Measurements from ENCODE around the gene SNX4. TPM values are rescaled to one million over a fixed set of nuclear protein-coding genes. Genes with fewer than 3 reads are reported as not detected.
"Not testable (repeated sequence)": the region's sequence is repeated elsewhere in the genome, so short reads cannot be mapped to it uniquely, and the experiment has no call there.

Gene SNX4
- total RNA-seq, 2 experiments from 2014 or later = 33.5 to 33.9 TPM

DNA sequence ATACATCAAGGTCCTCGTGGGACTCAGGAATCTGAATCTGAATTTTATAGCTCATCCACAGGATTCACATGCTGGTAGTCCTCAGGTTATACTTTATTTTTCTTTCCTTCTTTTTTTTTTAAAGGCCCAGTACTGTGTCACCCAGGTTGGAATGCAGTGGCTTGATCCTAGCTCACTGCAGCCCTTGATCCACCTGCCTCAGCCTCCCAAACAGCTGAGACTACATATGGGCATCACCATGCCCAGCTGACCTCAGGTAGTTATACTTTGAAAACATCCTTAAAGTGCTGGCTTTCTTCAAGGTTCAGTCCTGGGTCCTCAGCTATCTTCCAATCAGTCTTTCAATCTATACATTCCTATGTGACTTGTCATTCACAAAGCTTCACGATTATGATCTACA is 38.2 kb downstream of the SNX4 start:
- no peaks in the 10 kb centered on the region for H3K4me1 Mint-ChIP-seq
- H3K27me3 Mint-ChIP-seq = no peaks in the 10 kb centered on the region
- H3K9me3 Mint-ChIP-seq = no peaks in the 10 kb centered on the region
- H3K27ac Mint-ChIP-seq = no peak overlapping the region
- no peak overlapping the region for H3K4me3 Mint-ChIP-seq
- peaks cover 6% of the 10 kb centered on the region for H3K36me3 Mint-ChIP-seq
- no peak for DNase-seq

- not testable (repeated sequence) for H3K4me3 Mint-ChIP-seq, H3K4me1 Mint-ChIP-seq, DNase-seq, H3K9me3 Mint-ChIP-seq, H3K27me3 Mint-ChIP-seq, H3K27ac Mint-ChIP-seq, H3K36me3 Mint-ChIP-seq
These were observed 38.6 kb downstream of the SNX4 start for GRCh38 chr3:125481375-125481759.

- H3K4me3 Mint-ChIP-seq = no peak overlapping the region
- H3K36me3 Mint-ChIP-seq = peaks cover 6% of the 10 kb centered on the region
- no peaks in the 10 kb centered on the region for H3K4me1 Mint-ChIP-seq
- no peaks in the 10 kb centered on the region for H3K27me3 Mint-ChIP-seq
- no peak overlapping the region for H3K27ac Mint-ChIP-seq
- DNase-seq = no peak
- no peaks in the 10 kb centered on the region for H3K9me3 Mint-ChIP-seq
These were observed 39.2 kb downstream of the SNX4 start for GRCh38 chr3:125480656-125481374.

DNA sequence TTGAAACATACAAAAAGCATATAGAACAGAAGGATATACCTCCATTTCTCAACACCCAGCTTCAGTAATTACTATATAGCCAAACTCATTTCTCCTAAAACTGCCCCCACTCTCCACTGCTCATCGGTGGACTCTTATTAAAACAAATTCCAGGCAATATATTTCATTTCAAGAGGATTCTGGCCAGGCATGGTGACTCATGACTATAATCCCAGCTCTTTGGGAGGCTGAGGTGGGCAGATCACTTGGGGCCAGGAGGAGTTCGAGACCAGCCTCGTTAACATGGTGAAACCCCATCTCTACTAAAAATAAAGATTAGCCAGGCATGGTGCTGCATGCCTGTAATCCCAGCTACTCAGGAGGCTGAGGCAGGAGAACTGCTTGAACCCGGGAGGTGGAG is 40.9 kb downstream of the SNX4 start:
- H3K4me1 Mint-ChIP-seq = no peaks in the 10 kb centered on the region
- H3K27me3 Mint-ChIP-seq = no peaks in the 10 kb centered on the region
- no peaks in the 10 kb centered on the region for H3K9me3 Mint-ChIP-seq
- no peak for DNase-seq
- no peak overlapping the region for H3K4me3 Mint-ChIP-seq
- peaks cover 6% of the 10 kb centered on the region for H3K36me3 Mint-ChIP-seq
- no peak overlapping the region for H3K27ac Mint-ChIP-seq

GRCh38 chr3:125478326-125478725 is 41.7 kb downstream of the SNX4 start:
- Mint-ChIP-seq H3K27ac (no peak overlapping the region), H3K4me3 (no peak overlapping the region), H3K36me3 (peaks cover 10% of the 10 kb centered on the region), H3K4me1 (no peaks in the 10 kb centered on the region), H3K9me3 (no peaks in the 10 kb centered on the region), H3K27me3 (no peaks in the 10 kb centered on the region)
- DNase-seq = no peak

DNA sequence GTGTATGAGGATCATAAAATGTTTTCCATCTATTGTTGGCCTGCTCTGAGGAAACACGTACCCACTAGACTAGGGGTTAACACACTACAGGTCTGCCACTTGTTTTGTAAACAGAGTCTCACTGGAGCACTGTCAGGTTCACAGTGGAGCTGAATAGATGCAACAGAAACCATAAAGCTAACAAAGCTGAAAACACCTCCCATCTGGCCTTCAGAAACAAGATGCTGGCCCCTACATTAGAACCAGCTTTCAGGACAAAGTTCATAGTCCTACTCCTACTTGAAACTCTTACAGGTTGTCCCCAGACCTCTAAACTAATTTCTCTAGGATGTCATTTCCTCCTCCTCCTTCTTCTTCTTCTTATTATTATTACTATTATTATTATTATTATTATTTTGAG is 42.3 kb downstream of the SNX4 start:
- DNase-seq = no peak
- Mint-ChIP-seq H3K4me1 (no peaks in the 10 kb centered on the region), H3K27me3 (no peaks in the 10 kb centered on the region), H3K4me3 (no peak overlapping the region), H3K27ac (no peak overlapping the region), H3K36me3 (peaks cover 14% of the 10 kb centered on the region), H3K9me3 (no peaks in the 10 kb centered on the region)

GRCh38 chr3:125470671-125471070 is 49.3 kb downstream of the SNX4 start:
- Mint-ChIP-seq H3K4me3 (no peak overlapping the region), H3K27me3 (no peaks in the 10 kb centered on the region), H3K9me3 (no peaks in the 10 kb centered on the region), H3K27ac (no peak overlapping the region), H3K36me3 (peaks cover 12% of the 10 kb centered on the region), H3K4me1 (no peaks in the 10 kb centered on the region)
- DNase-seq = no peak

GRCh38 chr3:125462722-125463299 is 57.2 kb downstream of the SNX4 start:
- H3K9me3 Mint-ChIP-seq = no peaks in the 10 kb centered on the region
- no peak overlapping the region for H3K27ac Mint-ChIP-seq
- DNase-seq = no peak
- H3K4me3 Mint-ChIP-seq = no peak overlapping the region
- H3K36me3 Mint-ChIP-seq = peaks cover 2% of the 10 kb centered on the region
- H3K27me3 Mint-ChIP-seq = no peaks in the 10 kb centered on the region
- no peaks in the 10 kb centered on the region for H3K4me1 Mint-ChIP-seq

DNA sequence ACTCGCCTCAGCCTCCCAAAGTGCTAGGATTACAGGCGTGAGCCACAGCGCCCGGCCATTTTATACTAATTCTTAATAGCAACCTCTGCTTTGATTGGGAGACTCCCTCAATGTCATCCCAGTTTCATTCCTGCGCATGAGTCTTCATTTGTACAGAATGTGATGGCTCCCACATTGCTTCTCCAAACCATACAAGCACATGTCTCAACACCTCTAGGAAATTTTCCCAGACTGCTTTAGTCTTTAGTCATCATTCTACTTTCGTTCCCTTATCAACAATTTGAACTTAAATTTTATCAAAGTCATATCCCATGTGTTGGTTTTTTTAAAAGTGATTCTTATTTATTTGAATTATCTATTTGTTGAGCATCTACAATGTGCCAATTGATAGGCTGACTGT is 58.1 kb downstream of the SNX4 start:
- no peak for DNase-seq
- peaks cover 4% of the 10 kb centered on the region for H3K36me3 Mint-ChIP-seq
- H3K9me3 Mint-ChIP-seq = no peaks in the 10 kb centered on the region
- H3K4me1 Mint-ChIP-seq = no peaks in the 10 kb centered on the region
- H3K4me3 Mint-ChIP-seq = no peak overlapping the region
- no peak overlapping the region for H3K27ac Mint-ChIP-seq
- no peaks in the 10 kb centered on the region for H3K27me3 Mint-ChIP-seq

DNA sequence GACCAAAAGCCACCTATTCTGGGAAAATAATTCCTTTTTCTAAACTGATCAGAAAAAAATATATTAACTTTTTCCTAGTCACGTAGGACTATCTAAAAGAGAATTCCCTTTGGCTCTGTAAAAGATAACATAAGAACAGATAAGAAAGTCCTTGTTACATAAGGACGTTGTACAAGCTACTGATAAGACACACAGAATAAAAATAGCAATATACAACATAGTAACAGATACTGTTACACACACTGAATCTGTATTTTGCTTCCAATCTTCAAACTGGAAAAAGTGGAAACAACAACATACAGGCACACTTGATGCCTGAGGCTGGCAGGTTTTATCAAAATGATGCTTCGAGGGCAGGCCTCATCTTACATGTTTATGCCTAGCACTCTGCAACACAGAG is 59.8 kb downstream of the SNX4 start:
- Mint-ChIP-seq H3K36me3 (peaks cover 12% of the 10 kb centered on the region), H3K4me1 (no peaks in the 10 kb centered on the region), H3K27me3 (no peaks in the 10 kb centered on the region), H3K27ac (no peak overlapping the region), H3K9me3 (no peaks in the 10 kb centered on the region), H3K4me3 (no peak overlapping the region)
- no peak for DNase-seq

GRCh38 chr3:125443923-125444322 is 76.1 kb downstream of the SNX4 start:
- Mint-ChIP-seq H3K9me3 (peaks cover 1% of the 10 kb centered on the region), H3K27ac (no peak overlapping the region), H3K27me3 (no peaks in the 10 kb centered on the region), H3K4me3 (no peak overlapping the region), H3K36me3 (peaks cover 31% of the 10 kb centered on the region), H3K4me1 (no peaks in the 10 kb centered on the region)
- no peak for DNase-seq

DNA sequence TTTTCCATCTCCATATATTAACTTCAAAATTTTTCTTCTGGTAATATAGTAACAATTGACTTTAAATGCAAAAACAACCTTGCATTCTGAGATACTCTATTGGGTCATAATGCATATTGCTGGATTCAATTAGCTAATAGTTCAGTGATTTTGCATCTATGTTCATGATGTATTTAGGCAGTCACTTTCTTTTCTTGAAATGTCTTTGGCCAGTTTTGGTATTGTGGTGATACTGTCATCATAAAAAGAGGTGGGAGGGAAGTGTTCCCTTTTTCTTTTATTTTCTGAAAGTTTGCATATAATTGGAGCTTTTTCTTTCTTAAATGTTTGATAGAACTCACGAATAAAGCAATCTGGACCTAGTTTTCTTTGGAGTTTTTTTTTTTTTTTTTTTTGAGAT is 77.5 kb downstream of the SNX4 start:
- Mint-ChIP-seq H3K36me3 (peaks cover 27% of the 10 kb centered on the region), H3K27ac (no peak overlapping the region), H3K9me3 (peaks cover 1% of the 10 kb centered on the region), H3K4me1 (no peaks in the 10 kb centered on the region), H3K4me3 (no peak overlapping the region), H3K27me3 (no peaks in the 10 kb centered on the region)
- DNase-seq = no peak

DNA sequence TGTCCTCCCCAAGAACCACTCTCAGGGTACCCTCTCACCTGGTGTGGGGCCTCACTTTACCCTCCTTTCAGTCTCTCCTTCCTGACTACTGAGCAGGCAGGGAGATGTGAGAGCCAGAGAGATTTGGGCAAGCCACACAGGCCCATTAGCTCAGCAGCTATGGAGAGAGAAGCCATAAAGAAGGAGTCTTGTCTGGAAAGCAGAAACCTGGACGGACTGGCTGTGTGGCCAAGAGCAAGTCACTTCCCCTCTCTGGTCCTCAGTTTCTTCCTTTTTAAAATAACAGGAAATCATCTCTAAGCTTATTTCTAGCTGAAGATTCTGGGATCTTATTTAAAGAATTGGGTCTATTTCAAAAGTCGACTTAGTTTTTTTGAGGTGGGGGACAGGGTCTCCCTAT is 79.0 kb downstream of the SNX4 start:
- H3K4me3 Mint-ChIP-seq = no peak overlapping the region
- peaks cover 16% of the 10 kb centered on the region for H3K36me3 Mint-ChIP-seq
- no peak overlapping the region for H3K27ac Mint-ChIP-seq
- H3K27me3 Mint-ChIP-seq = no peaks in the 10 kb centered on the region
- H3K4me1 Mint-ChIP-seq = no peaks in the 10 kb centered on the region
- DNase-seq = no peak
- H3K9me3 Mint-ChIP-seq = no peaks in the 10 kb centered on the region

DNA sequence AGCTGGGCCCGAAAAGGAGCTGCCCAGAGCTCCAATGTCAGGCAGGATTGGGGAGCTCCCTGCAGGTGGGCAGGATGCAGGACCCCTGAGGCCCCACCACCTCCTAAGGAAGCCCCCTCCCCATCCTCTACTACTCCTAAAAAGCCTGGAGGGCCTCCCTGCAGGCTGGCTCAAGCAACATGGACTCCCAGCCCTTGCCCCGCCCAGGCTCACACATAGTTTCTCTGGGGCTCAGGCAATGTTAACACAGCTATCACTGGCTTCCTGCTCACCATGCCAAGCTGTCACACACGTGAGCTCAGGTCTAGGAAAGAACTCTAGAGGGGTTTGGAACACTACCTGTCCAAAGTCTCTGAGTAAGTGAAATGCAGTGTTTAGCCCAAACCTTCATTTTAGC is 79.4 kb downstream of the SNX4 start:
- Mint-ChIP-seq H3K4me3 (no peak overlapping the region), H3K36me3 (peaks cover 14% of the 10 kb centered on the region), H3K27ac (no peak overlapping the region), H3K4me1 (no peaks in the 10 kb centered on the region), H3K9me3 (no peaks in the 10 kb centered on the region), H3K27me3 (no peaks in the 10 kb centered on the region)
- no peak for DNase-seq

DNA sequence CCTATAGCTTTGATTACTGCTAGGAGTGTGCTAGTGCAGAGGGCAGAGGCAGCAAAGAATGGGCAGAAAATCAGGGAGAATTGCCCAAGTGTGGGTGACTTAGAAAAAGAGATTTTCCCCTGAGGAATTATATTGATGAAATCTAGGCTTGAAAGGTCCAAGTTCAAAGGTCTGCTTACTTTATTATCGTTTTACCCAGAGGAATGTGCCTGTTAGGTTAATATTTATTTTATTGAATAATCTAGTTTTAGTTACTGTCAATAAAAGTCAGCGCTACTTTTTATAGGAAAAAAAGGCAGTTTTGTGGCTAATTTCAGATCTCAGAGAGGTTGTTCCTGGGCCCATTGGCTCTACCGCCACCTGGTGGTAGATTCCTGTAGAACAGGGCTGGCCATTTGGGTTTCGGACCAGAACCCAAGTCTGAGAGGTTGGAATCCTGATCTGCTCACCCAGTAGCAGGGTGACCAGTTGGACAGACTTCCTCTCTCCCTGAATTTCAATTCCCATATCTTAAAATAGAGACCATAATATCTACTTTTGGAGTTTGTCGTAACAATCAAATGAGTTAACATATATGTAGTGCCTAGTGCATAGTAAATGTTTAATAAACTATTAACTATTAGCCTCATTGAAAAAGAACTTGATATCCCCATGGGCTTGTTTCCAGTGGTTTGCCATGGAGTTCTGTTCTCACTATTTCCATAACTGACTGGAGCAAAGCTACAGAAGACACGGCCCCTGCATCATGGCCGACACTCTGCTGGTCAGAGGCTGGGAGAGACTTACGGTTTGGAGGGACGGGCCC is 82.2 kb downstream of the SNX4 start:
- H3K27me3 Mint-ChIP-seq = no peaks in the 10 kb centered on the region
- no peaks in the 10 kb centered on the region for H3K9me3 Mint-ChIP-seq
- H3K36me3 Mint-ChIP-seq = peaks cover 4% of the 10 kb centered on the region
- peak; percentile 47 for DNase-seq
- no peak overlapping the region for H3K27ac Mint-ChIP-seq
- no peak overlapping the region for H3K4me3 Mint-ChIP-seq
- H3K4me1 Mint-ChIP-seq = no peaks in the 10 kb centered on the region

GRCh38 chr3:125436921-125437320 is 83.1 kb downstream of the SNX4 start:
- DNase-seq = no peak
- H3K36me3 Mint-ChIP-seq = no peaks in the 10 kb centered on the region
- H3K27ac Mint-ChIP-seq = no peak overlapping the region
- H3K27me3 Mint-ChIP-seq = no peaks in the 10 kb centered on the region
- no peak overlapping the region for H3K4me3 Mint-ChIP-seq
- H3K4me1 Mint-ChIP-seq = no peaks in the 10 kb centered on the region
- no peaks in the 10 kb centered on the region for H3K9me3 Mint-ChIP-seq

Measured in activated naive CD8-positive, alpha-beta T cell treated with anti-CD3 and anti-CD28 coated beads for 36 hours (primary cell).